Rectal smooth muscle tissue (tissue), 1 donor: ENCODE measurements around the gene AP2A2.

ENCODE experiments used
- H3K27ac ChIP-seq: one replicate; pipeline ENCODE4 v1.7.0; 2013; ENCODE audit warnings: low read depth, low read length, inconsistent platforms
- H3K27me3 ChIP-seq: one replicate; pipeline ENCODE4 v1.7.0; 2013; ENCODE audit warnings: low read length; ENCODE audit not compliant: control insufficient read depth, insufficient read depth
- H3K36me3 ChIP-seq: one replicate; pipeline ENCODE4 v1.7.0; 2013; ENCODE audit warnings: low read length; ENCODE audit not compliant: control insufficient read depth, insufficient read depth
- H3K4me1 ChIP-seq: one replicate; pipeline ENCODE4 v1.7.0; 2013; ENCODE audit warnings: low read length; ENCODE audit not compliant: control insufficient read depth, insufficient read depth
- H3K4me3 ChIP-seq: one replicate; pipeline ENCODE4 v1.7.0; 2013; ENCODE audit warnings: low read length
- H3K9ac ChIP-seq: one replicate; pipeline ENCODE4 v1.7.0; 2013; ENCODE audit warnings: low read length

The AP2A2 gene

GRCh38 chr11:1023811-1024596 is 98.3 kb downstream of the AP2A2 start:
- Histone ChIP-seq H3K4me3 (no peak overlapping the region), H3K4me1 (no peaks in the 10 kb centered on the region), H3K27me3 (no peaks in the 10 kb centered on the region), H3K9ac (no peak overlapping the region), H3K36me3 (no peaks in the 10 kb centered on the region), H3K27ac (no peak overlapping the region)

DNA sequence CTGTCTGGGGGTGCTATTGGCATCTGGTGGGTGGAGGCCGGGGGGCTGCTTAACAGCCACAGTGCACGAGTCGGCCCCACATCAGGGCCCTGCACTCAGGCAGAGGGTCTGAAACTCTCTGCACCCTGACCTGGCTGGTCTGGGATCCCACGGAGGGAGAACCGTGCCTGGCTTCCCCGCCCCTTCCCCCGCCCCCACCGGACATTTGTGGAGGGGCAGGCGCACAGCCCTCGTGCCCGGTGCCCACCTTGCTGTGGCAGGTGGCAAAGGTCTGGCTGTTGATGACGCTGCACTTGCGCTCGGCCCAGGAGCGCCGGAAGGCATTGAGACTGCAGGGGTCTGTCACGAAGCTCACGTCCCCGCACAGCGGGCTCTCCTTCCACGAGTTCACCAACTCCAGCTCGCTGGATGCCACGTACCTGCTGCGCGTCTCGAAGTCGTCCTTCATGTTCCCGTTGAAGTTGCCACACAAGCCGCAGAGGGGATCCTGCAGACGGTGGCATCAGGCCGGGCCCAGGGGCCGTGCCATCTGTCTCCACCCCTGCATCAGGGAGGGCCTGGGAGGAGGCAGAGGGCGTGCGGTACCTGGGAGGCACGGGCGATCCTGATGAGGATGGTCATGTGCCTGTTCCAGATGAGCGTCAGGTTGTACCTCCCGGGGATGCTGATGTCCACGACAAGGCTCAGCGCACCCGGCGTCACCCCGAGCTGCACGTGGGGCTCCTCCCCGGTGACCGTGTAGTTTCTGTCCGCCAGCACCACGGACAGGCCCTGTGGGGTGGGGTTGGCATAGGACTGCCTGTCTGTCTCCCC is 99.1 kb downstream of the AP2A2 start:
- no peaks in the 10 kb centered on the region for H3K4me1 ChIP-seq
- H3K36me3 ChIP-seq, result no peaks in the 10 kb centered on the region
- no peaks in the 10 kb centered on the region for H3K27me3 ChIP-seq
- no peak overlapping the region for H3K4me3 ChIP-seq
- no peak overlapping the region for H3K9ac ChIP-seq
- no peak overlapping the region for H3K27ac ChIP-seq

DNA sequence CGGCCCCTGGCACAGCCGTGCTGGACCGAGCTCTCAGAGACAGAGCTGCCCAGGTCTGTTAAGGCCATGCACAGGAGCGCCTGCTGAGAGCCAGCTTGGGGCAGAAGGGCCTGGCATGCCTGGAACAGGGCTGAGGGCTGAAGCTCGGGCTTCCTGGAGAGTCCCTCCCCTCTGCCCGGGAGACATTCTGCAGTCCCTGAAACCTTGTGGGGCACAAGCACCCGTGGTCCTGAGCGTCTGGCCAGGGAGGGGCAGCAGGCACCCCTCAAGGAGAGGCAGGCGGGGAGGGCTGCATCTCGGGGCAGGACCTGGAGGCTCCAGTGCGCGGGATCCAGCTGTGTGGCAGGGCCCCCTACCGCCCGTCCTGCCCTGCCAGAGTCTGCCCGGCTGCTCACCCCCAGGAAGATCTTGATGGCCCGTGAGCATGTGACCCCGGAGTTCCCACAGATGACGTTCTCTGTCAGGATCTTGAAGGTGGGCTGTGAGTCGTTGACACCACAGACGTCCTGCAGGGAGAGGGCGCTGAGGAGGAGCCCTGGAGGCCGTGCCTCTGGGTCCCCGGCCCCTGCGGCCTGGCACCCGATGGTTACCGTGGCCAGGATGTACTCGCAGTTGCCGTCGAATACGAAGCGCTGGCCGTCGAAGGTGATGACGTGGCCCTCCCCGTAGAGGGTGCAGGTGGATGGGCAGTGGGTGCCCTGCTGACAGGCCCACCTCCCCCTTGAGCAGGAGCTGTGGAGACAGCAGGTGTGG is 99.9 kb downstream of the AP2A2 start:
- no peaks in the 10 kb centered on the region for H3K36me3 ChIP-seq
- H3K27ac ChIP-seq, result no peak overlapping the region
- H3K9ac ChIP-seq, result no peak overlapping the region
- no peaks in the 10 kb centered on the region for H3K4me1 ChIP-seq
- H3K27me3 ChIP-seq, result no peaks in the 10 kb centered on the region
- H3K4me3 ChIP-seq, result no peak overlapping the region

GRCh38 chr11:1026163-1026450 is 100.4 kb downstream of the AP2A2 start:
- Histone ChIP-seq H3K36me3 (no peaks in the 10 kb centered on the region), H3K9ac (no peak overlapping the region), H3K27ac (no peak overlapping the region)

GRCh38 chr11:1026641-1027482 is 101.2 kb downstream of the AP2A2 start:
- no peak overlapping the region for H3K27ac ChIP-seq
- H3K9ac ChIP-seq, result no peak overlapping the region
- no peaks in the 10 kb centered on the region for H3K4me1 ChIP-seq
- H3K27me3 ChIP-seq, result no peaks in the 10 kb centered on the region
- H3K36me3 ChIP-seq, result no peaks in the 10 kb centered on the region
- no peak overlapping the region for H3K4me3 ChIP-seq

More at GRCh38 chr11:1026163-1026450, 100.4 kb downstream of the AP2A2 start:
- no peaks in the 10 kb centered on the region for H3K4me1 ChIP-seq
- H3K27me3 ChIP-seq, result no peaks in the 10 kb centered on the region
- H3K4me3 ChIP-seq, result no peak overlapping the region

DNA sequence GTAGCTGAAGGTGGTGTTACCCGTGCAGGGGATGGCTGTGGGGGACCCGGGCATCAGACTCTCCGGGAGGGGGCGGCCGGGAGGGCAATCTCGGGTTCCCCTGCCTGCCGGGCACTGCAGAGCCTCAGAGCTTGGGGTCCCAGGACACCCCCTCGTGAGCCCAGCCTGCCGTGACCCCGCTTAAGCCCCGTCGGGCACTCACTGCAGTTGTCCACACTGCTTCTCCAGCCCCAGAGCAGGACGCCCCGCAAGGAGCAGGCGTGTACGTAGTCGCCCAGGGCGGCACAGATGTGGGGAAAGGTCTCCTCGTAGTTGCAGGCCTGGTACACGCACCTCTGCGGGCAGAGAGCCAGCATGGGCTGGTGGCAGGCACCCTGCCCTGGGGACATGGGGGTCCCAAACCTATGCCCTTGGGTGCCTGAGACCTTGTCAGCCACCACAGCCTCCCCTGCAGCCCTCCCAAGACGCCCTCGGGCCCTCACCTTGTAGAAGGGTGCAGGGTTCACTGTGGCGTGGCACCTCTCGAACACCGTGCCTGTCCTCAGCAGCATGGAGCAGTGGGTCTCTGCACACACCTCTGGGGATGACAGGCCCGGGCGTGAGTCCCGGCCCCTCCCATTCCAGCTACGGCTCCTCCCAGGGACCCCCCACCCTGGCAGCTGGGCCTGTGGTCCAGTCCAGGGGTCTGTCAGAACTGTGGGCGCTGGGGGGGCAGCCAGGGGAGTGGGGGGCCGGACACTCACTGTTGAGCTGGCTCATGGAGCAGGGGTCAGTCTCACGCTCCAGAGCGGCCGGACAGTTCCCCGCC is 102.0 kb downstream of the AP2A2 start:
- H3K27me3 ChIP-seq, result no peaks in the 10 kb centered on the region
- no peak overlapping the region for H3K27ac ChIP-seq
- no peak overlapping the region for H3K4me3 ChIP-seq
- H3K9ac ChIP-seq, result no peak overlapping the region
- H3K4me1 ChIP-seq, result no peaks in the 10 kb centered on the region
- no peaks in the 10 kb centered on the region for H3K36me3 ChIP-seq

GRCh38 chr11:1028291-1028540 is 102.5 kb downstream of the AP2A2 start:
- Histone ChIP-seq H3K27me3 (no peaks in the 10 kb centered on the region), H3K27ac (no peak overlapping the region), H3K4me1 (no peaks in the 10 kb centered on the region), H3K4me3 (no peak overlapping the region), H3K9ac (no peak overlapping the region), H3K36me3 (no peaks in the 10 kb centered on the region)

DNA sequence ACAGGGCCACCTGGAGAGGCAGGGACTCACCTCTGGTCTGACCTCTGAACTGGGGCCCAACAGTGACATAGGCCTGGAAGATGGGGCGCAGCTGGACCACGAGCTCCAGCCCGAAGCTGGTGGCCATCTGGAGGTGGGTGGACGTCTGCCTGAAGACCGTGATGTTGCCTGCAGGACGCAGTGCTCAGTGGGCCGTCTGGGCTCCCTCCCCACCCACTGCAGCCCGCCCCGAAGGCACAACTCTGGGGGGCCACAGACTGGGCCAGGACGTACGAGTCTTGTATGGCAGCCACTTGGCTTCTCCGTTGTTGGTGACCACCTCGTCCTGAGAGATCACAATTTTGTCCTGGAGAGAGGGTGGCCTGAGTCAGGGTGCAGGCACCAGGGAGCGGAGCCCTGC is 102.9 kb downstream of the AP2A2 start:
- Histone ChIP-seq H3K27me3 (no peaks in the 10 kb centered on the region), H3K4me1 (no peaks in the 10 kb centered on the region), H3K27ac (no peak overlapping the region), H3K9ac (no peak overlapping the region), H3K36me3 (no peaks in the 10 kb centered on the region), H3K4me3 (no peak overlapping the region)

- H3K27ac ChIP-seq, result no peak overlapping the region
- H3K36me3 ChIP-seq, result no peaks in the 10 kb centered on the region
- H3K4me3 ChIP-seq, result no peak overlapping the region
- no peaks in the 10 kb centered on the region for H3K4me1 ChIP-seq
- no peaks in the 10 kb centered on the region for H3K27me3 ChIP-seq
- H3K9ac ChIP-seq, result no peak overlapping the region
These were observed 103.4 kb downstream of the AP2A2 start for GRCh38 chr11:1029051-1029450.

- Histone ChIP-seq H3K36me3 (no peaks in the 10 kb centered on the region), H3K4me3 (no peak overlapping the region), H3K9ac (no peak overlapping the region), H3K27ac (no peak overlapping the region), H3K4me1 (no peaks in the 10 kb centered on the region), H3K27me3 (no peaks in the 10 kb centered on the region)
These were observed 104.0 kb downstream of the AP2A2 start for GRCh38 chr11:1029654-1030053.

- Histone ChIP-seq H3K4me1 (no peaks in the 10 kb centered on the region), H3K9ac (no peak overlapping the region), H3K27ac (no peak overlapping the region), H3K36me3 (no peaks in the 10 kb centered on the region), H3K4me3 (no peak overlapping the region), H3K27me3 (no peaks in the 10 kb centered on the region)
These were observed 104.4 kb downstream of the AP2A2 start for GRCh38 chr11:1030086-1030485.
